Urinary bladder (tissue), 4 donors: Measurements from ENCODE around the gene KRT34. TPM values are rescaled to one million over a fixed set of nuclear protein-coding genes. Genes with fewer than 3 reads are reported as not detected.
"Not testable (repeated sequence)": the region's sequence is repeated elsewhere in the genome, so short reads cannot be mapped to it uniquely, and the experiment has no call there.

Experiments
- DNase-seq: peaks from one replicate; pipeline ENCODE4 v3.0.0-alpha.2; 2015; ENCODE audit errors: extremely low spot score
- H3K27ac ChIP-seq: one replicate; pipeline ENCODE4 v1.5.1; 2013; ENCODE audit warnings: low read depth, mild to moderate bottlenecking, moderate library complexity
- H3K36me3 ChIP-seq: one replicate; pipeline ENCODE4 v1.6.1; 2013; ENCODE audit warnings: mild to moderate bottlenecking, moderate library complexity; ENCODE audit not compliant: insufficient read depth
- H3K4me1 ChIP-seq: one replicate; pipeline ENCODE4 v1.6.1; 2013; ENCODE audit warnings: mild to moderate bottlenecking, moderate library complexity; ENCODE audit not compliant: insufficient read depth
- H3K4me3 ChIP-seq: one replicate; pipeline ENCODE4 v1.5.1; 2013; ENCODE audit warnings: low read depth, low read length
- WGBS: extraction: QIAGEN DNeasy Blood & Tissue Kit; methylation state at CpG from one replicate; pipeline ENCODE4 v1.1.7; 2013; 5-methylcytosine and 5-hydroxymethylcytosine counted together
- polyA plus RNA-seq: library from polyadenylated mRNA; stranded (reverse); fragments of 200-250 nt; gene quantifications from one replicate; pipeline ENCODE4 v1.2.3, GENCODE V29; 2013
- total RNA-seq: library from RNA; depleted of rRNA; stranded (reverse); fragments of >200 nt; gene quantifications from one replicate; pipeline ENCODE4 v1.2.3, GENCODE V29; 2014
- donor health status: healthy with polysubstance abuse.
- donor health status: healthy.

The KRT34 gene
- total and polyA plus RNA-seq, 2 donors, result not detected

DNA sequence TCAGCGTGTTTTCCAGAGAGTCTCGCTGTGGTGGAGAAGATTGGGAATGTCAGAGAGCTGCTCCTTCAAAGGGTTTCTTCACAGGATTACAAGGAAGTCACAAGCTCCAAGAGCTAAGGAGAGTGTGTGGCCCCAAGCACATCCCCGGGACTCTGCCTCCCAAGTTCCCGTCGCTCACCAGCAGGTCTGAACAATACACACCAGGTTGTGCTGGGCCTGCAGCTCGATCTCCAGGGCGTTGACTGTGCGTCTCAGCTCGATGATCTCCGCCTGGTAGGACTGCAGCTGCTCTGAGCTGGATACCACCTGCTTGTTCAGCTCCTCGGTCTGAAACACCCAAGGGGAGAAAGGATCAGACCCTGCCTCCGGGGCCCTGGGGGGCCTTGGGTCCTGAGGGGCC lies 12.9 kb upstream of the KRT34 start:
- DNase-seq, H3K27ac ChIP-seq, H3K4me1 ChIP-seq, H3K4me3 ChIP-seq, H3K36me3 ChIP-seq: not testable (repeated sequence)
- 89% methylated on average over 12 of the region's 12 CpGs for WGBS

DNA sequence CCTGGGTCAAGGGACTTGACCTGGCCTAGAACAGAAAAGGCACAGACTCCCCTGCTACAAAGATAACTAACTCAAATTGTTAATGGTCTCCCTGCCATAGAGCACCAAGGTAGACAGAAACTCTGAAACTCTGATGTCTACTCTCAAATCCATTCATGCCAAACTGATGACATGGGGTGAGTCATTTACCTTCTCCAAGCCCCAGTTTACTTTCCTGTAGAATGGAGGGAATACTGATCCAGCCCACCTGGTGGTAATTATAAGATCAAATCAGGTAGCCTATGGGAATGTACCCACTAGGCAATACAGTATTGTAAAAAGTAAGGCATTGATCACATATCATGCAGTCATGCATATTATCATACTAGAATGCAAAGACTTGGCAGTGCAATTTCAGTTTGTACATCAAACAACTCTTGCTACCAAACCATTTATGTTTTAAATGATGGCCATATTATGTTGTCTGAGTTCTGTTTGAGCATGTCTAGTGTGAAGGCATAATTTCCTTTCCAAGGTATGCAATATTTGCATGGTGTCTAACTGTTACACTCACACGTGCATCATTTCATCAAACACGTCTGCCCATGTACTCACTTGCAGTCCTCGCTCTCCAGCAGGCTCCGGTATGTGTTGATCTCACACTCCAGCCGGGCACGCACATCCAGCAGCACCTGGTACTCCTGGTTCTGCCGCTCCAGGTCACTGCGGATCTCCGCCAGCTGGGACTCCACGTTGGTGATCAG lies 12.3 kb upstream of the KRT34 start:
- Histone ChIP-seq H3K27ac (no peak overlapping the region), H3K4me1 (no peaks in the 10 kb centered on the region), H3K36me3 (no peaks in the 10 kb centered on the region), H3K4me3 (no peak overlapping the region)
- WGBS, result 76% methylated on average over 10 of the region's 10 CpGs
- no peak for DNase-seq

DNA sequence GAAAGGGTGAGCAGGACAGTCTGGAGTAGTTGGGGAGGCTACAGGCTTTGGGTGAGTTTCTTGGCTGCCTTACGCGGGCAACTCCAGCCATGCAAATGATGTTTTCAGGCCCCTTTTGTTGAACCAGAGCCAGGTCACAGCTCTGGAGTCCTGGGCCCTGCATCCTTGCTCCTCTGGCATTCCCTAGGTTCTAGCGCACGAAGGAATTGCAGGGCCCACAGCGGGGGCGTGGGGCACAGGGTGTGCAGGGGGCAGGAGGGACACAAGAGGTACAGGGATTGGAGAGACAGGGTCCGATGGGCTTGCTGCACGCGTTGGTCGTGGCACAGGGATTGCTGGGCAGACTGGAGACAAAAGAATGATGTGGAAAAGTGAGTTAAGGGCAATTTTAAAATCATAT lies 11.7 kb upstream of the KRT34 start:
- H3K27ac ChIP-seq, result no peak overlapping the region
- no peaks in the 10 kb centered on the region for H3K4me1 ChIP-seq
- no peaks in the 10 kb centered on the region for H3K36me3 ChIP-seq
- 88% methylated on average over 10 of the region's 10 CpGs for WGBS
- no peak overlapping the region for H3K4me3 ChIP-seq
- no peak for DNase-seq

- WGBS, result 48% methylated on average over 5 of the region's 5 CpGs
- DNase-seq, result no peak
- Histone ChIP-seq H3K27ac (no peak overlapping the region), H3K4me3 (no peak overlapping the region), H3K4me1 (no peaks in the 10 kb centered on the region), H3K36me3 (no peaks in the 10 kb centered on the region)
These were observed 11.2 kb upstream of the KRT34 start for GRCh38 chr17:41393294-41393693.

DNA sequence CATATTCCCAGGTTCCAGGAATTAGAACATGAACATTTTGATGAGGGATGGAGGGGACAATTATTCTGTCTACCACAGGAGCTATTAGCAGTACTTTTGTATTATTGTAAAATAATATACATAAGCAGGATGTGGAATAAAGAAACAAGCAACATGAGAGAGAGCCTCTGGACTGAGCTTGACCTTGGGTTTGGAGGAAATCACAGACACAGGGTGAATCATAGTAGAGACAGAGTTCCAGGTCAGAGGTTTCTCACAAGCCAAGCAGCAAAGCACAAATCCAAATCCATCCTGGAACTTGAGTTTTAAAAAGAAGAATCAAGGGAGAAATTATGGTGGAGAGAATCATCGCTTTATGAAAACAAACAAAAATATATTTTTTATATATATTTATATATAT lies 10.2 kb upstream of the KRT34 start:
- no peak overlapping the region for H3K27ac ChIP-seq
- no peaks in the 10 kb centered on the region for H3K4me1 ChIP-seq
- 95% methylated on average over 1 of the region's 1 CpG for WGBS
- no peak for DNase-seq
- H3K4me3 ChIP-seq, result no peak overlapping the region
- H3K36me3 ChIP-seq, result no peaks in the 10 kb centered on the region

- Histone ChIP-seq H3K4me1 (no peaks in the 10 kb centered on the region), H3K4me3 (no peak overlapping the region), H3K36me3 (no peaks in the 10 kb centered on the region), H3K27ac (no peak overlapping the region)
- no peak for DNase-seq
- 54% methylated on average over 2 of the region's 2 CpGs for WGBS
These were observed 9.4 kb upstream of the KRT34 start for GRCh38 chr17:41391535-41391934.

- 39% methylated on average over 7 of the region's 7 CpGs for WGBS
These were observed 8.4 kb upstream of the KRT34 start for GRCh38 chr17:41390411-41390938.

GRCh38 chr17:41387670-41388069 lies 5.6 kb upstream of the KRT34 start:
- Histone ChIP-seq H3K36me3 (no peaks in the 10 kb centered on the region), H3K4me1 (no peaks in the 10 kb centered on the region), H3K27ac (no peak overlapping the region), H3K4me3 (no peak overlapping the region)
- no peak for DNase-seq
- WGBS, result 61% methylated on average over 4 of the region's 4 CpGs

More at GRCh38 chr17:41390411-41390938, 8.4 kb upstream of the KRT34 start:
- H3K27ac ChIP-seq, result no peak overlapping the region
- no peak for DNase-seq
- no peak overlapping the region for H3K4me3 ChIP-seq
- no peaks in the 10 kb centered on the region for H3K36me3 ChIP-seq
- H3K4me1 ChIP-seq, result no peaks in the 10 kb centered on the region

DNA sequence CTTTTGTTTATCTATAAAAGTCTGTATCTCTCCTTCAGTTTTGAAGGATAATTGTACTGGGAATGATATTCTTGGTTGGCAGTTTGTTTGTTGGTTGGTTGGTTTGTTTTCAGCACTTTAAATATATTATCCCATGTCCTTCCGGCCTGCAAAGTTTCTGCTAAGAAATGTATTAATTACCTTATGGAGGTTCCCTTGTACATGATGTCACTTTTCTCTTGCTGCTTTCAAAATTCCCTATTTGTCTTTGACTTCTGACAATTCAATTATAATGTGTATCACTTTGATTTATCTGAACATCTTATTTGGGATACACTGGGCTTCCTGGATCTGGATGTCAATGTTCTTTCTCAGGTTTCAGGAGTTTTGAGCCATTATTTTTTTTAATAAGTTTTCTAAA lies 4.1 kb upstream of the KRT34 start:
- Histone ChIP-seq H3K4me3 (no peak overlapping the region), H3K36me3 (no peaks in the 10 kb centered on the region), H3K4me1 (no peaks in the 10 kb centered on the region), H3K27ac (no peak overlapping the region)
- DNase-seq, result no peak
- 96% methylated on average over 1 of the region's 1 CpG for WGBS

DNA sequence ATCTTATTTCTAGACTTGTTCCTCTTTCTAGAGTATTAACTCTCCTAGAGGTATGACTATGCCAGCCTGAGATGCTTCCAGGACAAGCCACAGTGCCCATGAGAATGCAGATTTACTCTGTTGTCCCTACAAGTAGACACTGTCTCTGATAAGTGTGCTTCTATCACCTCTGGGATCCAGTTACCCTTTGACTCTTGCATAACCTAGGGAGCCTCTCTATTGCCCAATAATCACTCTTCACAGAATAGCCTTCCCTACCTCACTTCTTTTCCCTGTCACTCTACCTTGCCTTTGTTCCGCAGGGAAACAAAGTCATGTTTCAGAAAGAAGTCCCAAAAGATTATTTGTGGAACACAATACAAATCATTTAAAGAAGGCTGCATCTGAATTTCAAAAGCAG lies 1.6 kb upstream of the KRT34 start:
- DNase-seq, result no peak
- WGBS, result 96% methylated on average over 1 of the region's 1 CpG
- H3K4me3 ChIP-seq, result no peak overlapping the region
- peak overlapping the region; percentile 5 for H3K27ac ChIP-seq
- H3K36me3 ChIP-seq, result no peaks in the 10 kb centered on the region
- H3K4me1 ChIP-seq, result no peaks in the 10 kb centered on the region

- no peaks in the 10 kb centered on the region for H3K4me1 ChIP-seq
- H3K27ac ChIP-seq, result no peak overlapping the region
- 83% methylated on average over 1 of the region's 1 CpG for WGBS
- no peak overlapping the region for H3K4me3 ChIP-seq
- DNase-seq, result no peak
- H3K36me3 ChIP-seq, result no peaks in the 10 kb centered on the region
These were observed 288 bp upstream of the KRT34 start for GRCh38 chr17:41382394-41382793.

- 84% methylated on average over 7 of the region's 7 CpGs for WGBS
- H3K4me3 ChIP-seq, H3K4me1 ChIP-seq, DNase-seq, H3K27ac ChIP-seq, H3K36me3 ChIP-seq: not testable (repeated sequence)
These were observed 2.0 kb downstream of the KRT34 start for GRCh38 chr17:41380091-41380490.

DNA sequence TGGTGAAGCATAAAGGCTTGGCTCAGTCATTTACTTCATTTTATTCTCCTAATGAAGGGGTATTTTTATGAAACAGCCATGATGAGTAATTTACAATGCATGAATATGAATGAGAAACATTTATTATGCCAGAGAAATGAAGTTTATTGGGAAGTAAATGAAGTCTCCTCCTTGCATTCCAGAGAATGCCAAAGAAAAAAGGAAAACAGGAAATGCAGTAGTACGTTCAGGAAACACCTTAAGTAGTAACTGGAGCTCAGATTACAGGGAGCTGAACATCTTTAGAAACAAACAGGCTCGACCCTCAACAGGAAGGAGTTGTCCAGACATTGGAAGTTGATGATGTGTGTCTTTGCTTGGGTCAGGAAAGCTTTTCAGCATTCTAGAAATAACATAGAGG lies 4.6 kb downstream of the KRT34 start:
- Histone ChIP-seq H3K36me3 (no peaks in the 10 kb centered on the region), H3K27ac (no peak overlapping the region), H3K4me1 (no peaks in the 10 kb centered on the region), H3K4me3 (no peak overlapping the region)
- 17% methylated on average over 2 of the region's 2 CpGs for WGBS
- DNase-seq, result no peak

DNA sequence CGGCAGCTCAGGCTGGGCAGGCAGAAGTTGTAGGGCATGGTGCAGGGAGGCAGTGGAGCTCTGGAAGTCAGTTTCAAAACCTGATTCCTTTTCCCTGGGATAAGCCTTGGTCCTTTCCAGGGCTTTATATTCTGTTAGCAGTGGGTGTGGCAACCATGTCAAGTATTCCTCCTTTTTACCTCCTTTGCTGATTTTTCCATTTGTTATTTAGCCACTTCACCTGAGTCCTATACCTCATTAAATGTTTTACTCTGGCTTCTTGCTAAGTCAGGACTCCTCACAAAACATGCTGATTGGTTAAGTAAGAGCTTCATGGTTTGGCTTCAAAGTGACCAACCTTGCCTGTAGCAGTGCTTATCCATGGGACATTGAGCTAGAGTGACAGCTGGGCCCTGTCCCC lies 12.4 kb downstream of the KRT34 start, which contains the start of gene KRT33B:
TSS of gene KRT33B (minus strand) at position 101 of the 400 bp plus-strand sequence. CDS start at position 38, 63 bp downstream.
- H3K4me3 ChIP-seq, result no peak within 1 kb of the TSS
- H3K4me1 ChIP-seq, result no peaks in the 10 kb centered on the region
- WGBS, result 96% methylated on average over 1 of the region's 1 CpG
- H3K36me3 ChIP-seq, result no peaks in the 10 kb centered on the region
- no peak for DNase-seq
- H3K27ac ChIP-seq, result no peak within 1 kb of the TSS
